Adrenal gland (tissue), 12 donors: ENCODE measurements around the gene PSD2. TPM values are rescaled to one million over a fixed set of nuclear protein-coding genes. Genes with fewer than 3 reads are reported as not detected.

ENCODE experiments used
- DNase-seq, 7 donors: peaks; one replicate each; pipeline ENCODE4 v3.0.0-alpha.2; 2019 to 2020
- H3K27ac ChIP-seq, 5 donors: fragments of 200-600 bp; sonication (generic) in 4 of 5; 1 replicate in 3 of 5; 2 replicates in 2 of 5; pipeline versions ENCODE4 v1.5.1 to v1.8.0; 2016 to 2020; ENCODE audit warnings: mild to moderate bottlenecking in 1 of 5
- H3K27me3 ChIP-seq: fragments of 200-600 bp; 2 replicates; pipeline ENCODE4 v1.8.0; 2021
- H3K36me3 ChIP-seq, 2 donors: fragments of 200-600 bp; replicated peaks in 1 of 2; 1 replicate in 1 of 2; 2 replicates in 1 of 2; pipeline versions ENCODE4 v1.5.1 to v1.8.0; 2018 to 2022
- H3K4me1 ChIP-seq, 2 donors: fragments of 200-600 bp; replicated peaks in 1 of 2; 1 replicate in 1 of 2; 2 replicates in 1 of 2; pipeline versions ENCODE4 v1.5.1 to v1.8.0; 2018 to 2021
- H3K4me3 ChIP-seq, 4 donors: fragments of 200-600 bp; sonication (generic) in 3 of 4; one replicate each; pipeline ENCODE4 v1.5.1; 2016 to 2018
- H3K9me3 ChIP-seq, 3 donors: fragments of 200-600 bp; sonication (generic) in 1 of 3; replicated peaks in 1 of 3; 1 replicate in 2 of 3; 2 replicates in 1 of 3; pipeline versions ENCODE4 v1.5.1 to v1.8.0; 2016 to 2021
- CTCF ChIP-seq, 6 experiments: fragments of 450-650 bp in 4 of 6; fragments of 200-600 bp in 2 of 6; sonication (generic) in 1 of 6; IDR thresholded peaks; 1 replicate in 5 of 6; 2 replicates in 1 of 6; pipeline versions ENCODE4 v1.5.1 to v1.8.0; 2016 to 2021; ENCODE audit warnings: antibody characterized with exemption in 6 of 6, mild to moderate bottlenecking in 2 of 6, moderate library complexity in 1 of 6
- POLR2A ChIP-seq, 2 donors: fragments of 450-650 bp; IDR thresholded peaks; one replicate each; pipeline ENCODE4 v1.6.1; 2017; ENCODE audit warnings: antibody characterized with exemption in 2 of 2, mild to moderate bottlenecking in 2 of 2, moderate library complexity in 1 of 2
- WGBS, 4 donors: extraction: QIAGEN DNeasy Blood & Tissue Kit in 2 of 4; methylation state at CpG; one replicate each; pipeline versions ENCODE4 v1.1.5 to v1.1.7; 2013 to 2017; 5-methylcytosine and 5-hydroxymethylcytosine counted together
- intact Hi-C, 2 donors: fragments of 100-400 bp; cut with DNase I; formaldehyde crosslinking; loops; one replicate each; pipeline versions ENCODE4 v1.14.1 to v1.15.0; 2022 to 2023
- polyA plus RNA-seq, 3 donors: library from polyadenylated mRNA; stranded (reverse); fragments of 200-250 nt in 2 of 3; fragments of 350-450 nt in 1 of 3; fragmentation: Illumina TruSeq in 1 of 3; extraction: RNeasy Lipid Tissue Mini Kit (QIAGEN cat#74804) in 1 of 3; gene quantifications; one replicate each; pipeline ENCODE4 v1.2.3, GENCODE V29; 2013 to 2014
- total RNA-seq, 9 donors: library from RNA; depleted of rRNA in 4 of 9; stranded (reverse); fragments of >200 nt in 4 of 9; fragments of 120-200 nt in 1 of 9; fragmentation: NEBNext Ultra II Directional in 1 of 9; extraction: Animal tissue kit (Norgen Biotek cat#: 25700) in 1 of 9; gene quantifications; one replicate each; pipeline versions ENCODE4 v1.1.0 to v1.2.4, GENCODE V29; 2013 to 2023
- donor health status: healthy with polysubstance abuse.
- donor health status: Bipolar disorder and iron deficiency.
- donor health status: DM: yes; HTN: yes; CAD: no.
- donor health status: DM: no; HTN: no; CAD: no.
- donor health status: DM: no; HTN: no; CAD: no.
- donor health status: DM: yes; HTN: yes; CAD: no.

The PSD2 gene
- total and polyA plus RNA-seq, 12 donors: 0.11 to 0.46 (median 0.24) TPM; not detected in 5

- TF ChIP-seq CTCF (IDR thresholded peaks at IDR 0.05) (no peak), POLR2A (IDR thresholded peaks at IDR 0.05) (no peak)
- Histone ChIP-seq H3K9me3 (no peaks in the 10 kb centered on the region), H3K27ac (peak overlapping the region in 3 of 5 donors; percentile 59 to 86 (median 68)), H3K36me3 (no peaks in the 10 kb centered on the region), H3K4me3 (no peak overlapping the region), H3K4me1 (peaks cover 6 to 30% of the 10 kb centered on the region in 2 donors), H3K27me3 (peaks cover 20% of the 10 kb centered on the region)
- WGBS, 4 donors: 27 to 38% (median 31%) methylated on average over 33 to 36 of the region's 36 CpGs
- intact Hi-C loops: no loop called here
- DNase-seq: peak; percentile 75 to 90 (median 88)
Observed at GRCh38 chr5:139759219-139759721, 36.3 kb upstream of the PSD2 start.

GRCh38 chr5:139760066-139761056 is 35.2 kb upstream of the PSD2 start:
- H3K4me3 ChIP-seq: no peak overlapping the region
- no peaks in the 10 kb centered on the region for H3K36me3 ChIP-seq
- DNase-seq: peak in 6 of 7 donors; percentile 68 to 83 (median 72)
- intact Hi-C loops: loop anchor here (5.0 to 10.0 kb wide), 4 partner anchors 56 to 336 kb away; no protein-coding TSS in a partner anchor
- H3K9me3 ChIP-seq: no peaks in the 10 kb centered on the region
- H3K4me1 ChIP-seq: peaks cover 6 to 30% of the 10 kb centered on the region in 2 donors
- 28 to 50% (median 44%) methylated on average over 4 to 6 of the region's 6 CpGs for WGBS, 4 donors
- TF ChIP-seq POLR2A (IDR thresholded peaks at IDR 0.05): no peak
- TF ChIP-seq CTCF (IDR thresholded peaks at IDR 0.05): no peak
- H3K27ac ChIP-seq: peak overlapping the region in 4 of 5 donors; percentile 8 to 86 (median 64)
- peaks cover 16% of the 10 kb centered on the region for H3K27me3 ChIP-seq

- H3K27ac ChIP-seq: peak overlapping the region in 2 of 5 donors; percentile 59 to 86
- intact Hi-C loops: loop anchor here (5.0 to 10.0 kb wide), 4 partner anchors 56 to 336 kb away; no protein-coding TSS in a partner anchor
- H3K4me3 ChIP-seq: no peak overlapping the region
- peaks cover 12% of the 10 kb centered on the region for H3K27me3 ChIP-seq
- DNase-seq: peak in 1 of 7 donors; percentile 25
- H3K9me3 ChIP-seq: no peaks in the 10 kb centered on the region
- H3K36me3 ChIP-seq: no peaks in the 10 kb centered on the region
- H3K4me1 ChIP-seq: peaks cover 6 to 25% of the 10 kb centered on the region in 2 donors
- WGBS, 4 donors: 87 to 94% (median 90%) methylated on average over 3 of the region's 3 CpGs
- TF ChIP-seq CTCF (IDR thresholded peaks at IDR 0.05) (no peak), POLR2A (IDR thresholded peaks at IDR 0.05) (no peak)
Observed at GRCh38 chr5:139761057-139761450, 34.6 kb upstream of the PSD2 start.

- intact Hi-C loops: loop anchor here (5.0 to 10.0 kb wide), 4 partner anchors 57 to 337 kb away; no protein-coding TSS in a partner anchor
- Histone ChIP-seq H3K36me3 (no peaks in the 10 kb centered on the region), H3K4me3 (no peak overlapping the region), H3K27me3 (peaks cover 8% of the 10 kb centered on the region), H3K27ac (no peak overlapping the region), H3K4me1 (peaks cover 6 to 23% of the 10 kb centered on the region in 2 donors), H3K9me3 (no peaks in the 10 kb centered on the region)
- TF ChIP-seq POLR2A (IDR thresholded peaks at IDR 0.05) (no peak), CTCF (IDR thresholded peaks at IDR 0.05) (no peak)
- 66 to 82% (median 74%) methylated on average over 4 of the region's 4 CpGs for WGBS, 4 donors
- no peak for DNase-seq
Observed at GRCh38 chr5:139761501-139761900, 34.1 kb upstream of the PSD2 start.
